SK-N-SH (cell line): Measurements from ENCODE around the gene PRKAB1. TPM values are rescaled to one million over a fixed set of nuclear protein-coding genes. Genes with fewer than 3 reads are reported as not detected.

Experiments
- CTCF ChIA-PET: fragments of 300-600, 350-600 bp; formaldehyde crosslinking; extraction: SDS; loops from one replicate; lab custom pipeline; 2021; lab: Yijun Ruan, JAX
- POLR2A ChIA-PET: fragments of 350-600 bp; sonication (Branson Sonifier 250); formaldehyde crosslinking; extraction: SDS; loops from one replicate; lab custom pipeline; 2020; ENCODE audit warnings: antibody characterized with exemption, inconsistent platforms; lab: Yijun Ruan, JAX
- DNase-seq: peaks from one replicate; pipeline ENCODE4 v3.0.0; 2012
- H2AFZ ChIP-seq: fragments of 200-600 bp; sonication (generic); 2 replicates; pipeline ENCODE4 v1.8.1; 2016; ENCODE audit warnings: antibody characterized with exemption, mild to moderate bottlenecking, low read depth
- H3F3A ChIP-seq: fragments of 200-600 bp; sonication (generic); replicated peaks from 2 replicates; pipeline ENCODE3; 2016; ENCODE audit warnings: antibody characterized with exemption, mild to moderate bottlenecking; ENCODE audit not compliant: insufficient read depth
- H3K27ac ChIP-seq, 2 experiments: fragments of 200-500 bp in 1 of 2; fragments of 200-600 bp in 1 of 2; sonication (Bioruptor generic) in 1 of 2; sonication (generic), shearing (Covaris generic) in 1 of 2; 2 replicates each; pipeline versions ENCODE4 v1.5.1 to v1.6.1; 2014 to 2016; ENCODE audit warnings: low read depth in 2 of 2, inconsistent platforms in 1 of 2, low read length in 1 of 2, mild to moderate bottlenecking in 1 of 2, mixed read lengths in 1 of 2
- H3K27me3 ChIP-seq: fragments of 200-600 bp; sonication (generic), shearing (Covaris generic); 2 replicates; pipeline ENCODE4 v1.6.1; 2016; ENCODE audit warnings: mixed run types; ENCODE audit not compliant: insufficient read depth
- H3K36me3 ChIP-seq, 2 experiments: fragments of 200-500 bp in 1 of 2; fragments of 200-600 bp in 1 of 2; sonication (Bioruptor generic) in 1 of 2; sonication (generic) in 1 of 2; replicated peaks in 1 of 2; 2 replicates each; pipeline versions ENCODE3 to v1.5.1; 2014 to 2016; ENCODE audit warnings: low read length in 1 of 2, mild to moderate bottlenecking in 1 of 2; ENCODE audit not compliant: insufficient read depth in 2 of 2, control insufficient read depth in 1 of 2
- H3K4me1 ChIP-seq, 2 experiments: fragments of 200-500 bp in 1 of 2; fragments of 200-600 bp in 1 of 2; sonication (Bioruptor generic) in 1 of 2; sonication (generic), shearing (Covaris generic) in 1 of 2; 2 replicates each; pipeline versions ENCODE4 v1.5.1 to v1.6.1; 2014 to 2016; ENCODE audit warnings: low read depth in 1 of 2, low read length in 1 of 2, mixed run types in 1 of 2; ENCODE audit not compliant: insufficient read depth in 2 of 2, control insufficient read depth in 1 of 2
- H3K4me2 ChIP-seq: fragments of 200-600 bp; sonication (generic), shearing (Covaris generic); 2 replicates; pipeline ENCODE4 v1.6.1; 2017; ENCODE audit warnings: mixed run types
- H3K4me3 ChIP-seq, 2 experiments: fragments of 200-500 bp in 1 of 2; fragments of 200-600 bp in 1 of 2; sonication (Bioruptor generic) in 1 of 2; sonication (generic), shearing (Covaris generic) in 1 of 2; 2 replicates each; pipeline versions ENCODE4 v1.5.1 to v1.8.1; 2014 to 2016; ENCODE audit warnings: low read depth in 2 of 2, inconsistent platforms in 1 of 2, low read length in 1 of 2, mild to moderate bottlenecking in 1 of 2, mixed read lengths in 1 of 2, moderate library complexity in 1 of 2
- H3K79me2 ChIP-seq: fragments of 200-600 bp; sonication (generic); 2 replicates; pipeline ENCODE4 v1.8.1; 2017; ENCODE audit warnings: mild to moderate bottlenecking; ENCODE audit not compliant: insufficient read depth
- H3K9ac ChIP-seq: fragments of 200-600 bp; sonication (generic); 2 replicates; pipeline ENCODE4 v1.6.1; 2017; ENCODE audit warnings: mixed run types
- H3K9me2 ChIP-seq: fragments of 200-600 bp; sonication (generic); 2 replicates; pipeline ENCODE4 v1.6.1; 2017; ENCODE audit warnings: mixed run types
- H3K9me3 ChIP-seq: fragments of 200-600 bp; sonication (generic); 2 replicates; pipeline ENCODE4 v1.6.1; 2017; ENCODE audit warnings: mixed run types, mild to moderate bottlenecking, moderate library complexity
- H4K20me1 ChIP-seq: fragments of 200-600 bp; sonication (generic); 2 replicates; pipeline ENCODE4 v1.6.1; 2017; ENCODE audit warnings: mild to moderate bottlenecking, mixed run types; ENCODE audit not compliant: insufficient read depth
- EZH2phosphoT487 ChIP-seq: fragments of 200-600 bp; sonication (generic); IDR thresholded peaks from 2 replicates; pipeline ENCODE4 v1.6.1; 2017; ENCODE audit warnings: low read depth, mixed run types, mild to moderate bottlenecking, antibody characterized with exemption, moderate library complexity, borderline replicate concordance
- GABPA ChIP-seq: IDR thresholded peaks from 2 replicates; pipeline ENCODE4 v1.4.0; 2012; ENCODE audit warnings: low read depth, mild to moderate bottlenecking
- GATA2 ChIP-seq: sonication (generic); formaldehyde crosslinking; IDR thresholded peaks from 2 replicates; pipeline ENCODE4 v1.5.0; 2020; ENCODE audit warnings: mild to moderate bottlenecking, missing genetic modification reagents
- MEF2A ChIP-seq: IDR thresholded peaks from 2 replicates; pipeline ENCODE4 v1.4.0; 2012; ENCODE audit warnings: low read depth, borderline replicate concordance
- MXI1 ChIP-seq: IDR thresholded peaks from 2 replicates; pipeline ENCODE4 v1.6.1; 2012; ENCODE audit warnings: mild to moderate bottlenecking, low read depth, low read length, improper control_type of control experiment
- NRF1 ChIP-seq: IDR thresholded peaks from 2 replicates; pipeline ENCODE4 v1.6.1; 2012; ENCODE audit warnings: low read depth, mild to moderate bottlenecking, low read length
- RAD21 ChIP-seq: IDR thresholded peaks from 2 replicates; pipeline ENCODE4 v1.6.1; 2012; ENCODE audit warnings: mild to moderate bottlenecking, low read length
- RXRA ChIP-seq: IDR thresholded peaks from 2 replicates; pipeline ENCODE4 v1.4.0; 2012; ENCODE audit warnings: low read depth, mild to moderate bottlenecking, borderline replicate concordance
- SMC3 ChIP-seq: IDR thresholded peaks from 2 replicates; pipeline ENCODE4 v1.6.1; 2012; ENCODE audit warnings: low read depth, low read length, improper control_type of control experiment
- TCF12 ChIP-seq: IDR thresholded peaks from 2 replicates; pipeline ENCODE4 v1.4.0; 2012
- YY1 ChIP-seq: IDR thresholded peaks from 2 replicates; pipeline ENCODE4 v1.4.0; 2012; ENCODE audit warnings: low read depth, mild to moderate bottlenecking
- WGBS: methylation state at CpG from one replicate; pipeline ENCODE4 v1.1.6; 2017; ENCODE audit warnings: low lambda C conversion rate; 5-methylcytosine and 5-hydroxymethylcytosine counted together
- polyA plus RNA-seq, 3 experiments: library from polyadenylated mRNA; depleted of rRNA; stranded (reverse); fragments of >200 nt; gene quantifications; 2 replicates each; pipeline ENCODE4 v1.2.3, GENCODE V29; 2012
- TF ChIP-seq, protein P1 (sequence below): IDR thresholded peaks from 2 replicates; pipeline ENCODE4 v1.4.0; 2012; ENCODE audit warnings: low read depth, borderline replicate concordance
- TF ChIP-seq, protein P2 (sequence below): IDR thresholded peaks from 2 replicates; pipeline ENCODE4 v1.6.1; 2012; ENCODE audit warnings: mild to moderate bottlenecking, low read depth, low read length, moderate library complexity
- TF ChIP-seq, protein P3 (sequence below): IDR thresholded peaks from 2 replicates; pipeline ENCODE4; 2012
- TF ChIP-seq, protein P4 (sequence below): fragments of 150-350 bp; IDR thresholded peaks from 2 replicates; pipeline ENCODE4 v1.6.1; 2016; ENCODE audit warnings: mild to moderate bottlenecking, low read depth, low read length
- TF ChIP-seq, protein P5 (sequence below): IDR thresholded peaks from 2 replicates; pipeline ENCODE4 v1.4.0; 2012; ENCODE audit warnings: low read depth

Gene PRKAB1
- polyA plus RNA-seq, 1 of the 3 experiments (the other 2 are of a cell fraction): 28.9 TPM

DNA sequence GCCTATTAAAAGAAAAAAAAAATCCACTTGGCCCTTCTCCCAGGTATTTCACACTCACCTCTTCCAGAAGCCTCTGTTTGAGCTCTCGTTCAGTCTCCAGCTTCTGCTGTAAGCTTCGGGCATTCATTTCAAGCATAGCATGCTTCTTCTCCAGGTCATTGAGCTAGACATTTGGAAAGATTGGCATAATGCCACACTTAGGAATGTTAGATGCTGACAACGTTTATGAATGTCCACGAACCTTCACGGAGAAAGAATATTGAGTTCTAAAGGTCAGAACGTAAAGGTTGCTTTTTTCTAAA is 60.5 kb downstream of the PRKAB1 start:
- Histone ChIP-seq H3K4me2 (no peak overlapping the region), H4K20me1 (no peaks in the 10 kb centered on the region), H3K4me3 (no peak overlapping the region), H3K27me3 (no peaks in the 10 kb centered on the region)
- DNase-seq: no peak
- TF ChIP-seq, protein P1, sequence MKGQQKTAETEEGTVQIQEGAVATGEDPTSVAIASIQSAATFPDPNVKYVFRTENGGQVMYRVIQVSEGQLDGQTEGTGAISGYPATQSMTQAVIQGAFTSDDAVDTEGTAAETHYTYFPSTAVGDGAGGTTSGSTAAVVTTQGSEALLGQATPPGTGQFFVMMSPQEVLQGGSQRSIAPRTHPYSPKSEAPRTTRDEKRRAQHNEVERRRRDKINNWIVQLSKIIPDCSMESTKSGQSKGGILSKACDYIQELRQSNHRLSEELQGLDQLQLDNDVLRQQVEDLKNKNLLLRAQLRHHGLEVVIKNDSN: no peak
- TF ChIP-seq, protein P2, sequence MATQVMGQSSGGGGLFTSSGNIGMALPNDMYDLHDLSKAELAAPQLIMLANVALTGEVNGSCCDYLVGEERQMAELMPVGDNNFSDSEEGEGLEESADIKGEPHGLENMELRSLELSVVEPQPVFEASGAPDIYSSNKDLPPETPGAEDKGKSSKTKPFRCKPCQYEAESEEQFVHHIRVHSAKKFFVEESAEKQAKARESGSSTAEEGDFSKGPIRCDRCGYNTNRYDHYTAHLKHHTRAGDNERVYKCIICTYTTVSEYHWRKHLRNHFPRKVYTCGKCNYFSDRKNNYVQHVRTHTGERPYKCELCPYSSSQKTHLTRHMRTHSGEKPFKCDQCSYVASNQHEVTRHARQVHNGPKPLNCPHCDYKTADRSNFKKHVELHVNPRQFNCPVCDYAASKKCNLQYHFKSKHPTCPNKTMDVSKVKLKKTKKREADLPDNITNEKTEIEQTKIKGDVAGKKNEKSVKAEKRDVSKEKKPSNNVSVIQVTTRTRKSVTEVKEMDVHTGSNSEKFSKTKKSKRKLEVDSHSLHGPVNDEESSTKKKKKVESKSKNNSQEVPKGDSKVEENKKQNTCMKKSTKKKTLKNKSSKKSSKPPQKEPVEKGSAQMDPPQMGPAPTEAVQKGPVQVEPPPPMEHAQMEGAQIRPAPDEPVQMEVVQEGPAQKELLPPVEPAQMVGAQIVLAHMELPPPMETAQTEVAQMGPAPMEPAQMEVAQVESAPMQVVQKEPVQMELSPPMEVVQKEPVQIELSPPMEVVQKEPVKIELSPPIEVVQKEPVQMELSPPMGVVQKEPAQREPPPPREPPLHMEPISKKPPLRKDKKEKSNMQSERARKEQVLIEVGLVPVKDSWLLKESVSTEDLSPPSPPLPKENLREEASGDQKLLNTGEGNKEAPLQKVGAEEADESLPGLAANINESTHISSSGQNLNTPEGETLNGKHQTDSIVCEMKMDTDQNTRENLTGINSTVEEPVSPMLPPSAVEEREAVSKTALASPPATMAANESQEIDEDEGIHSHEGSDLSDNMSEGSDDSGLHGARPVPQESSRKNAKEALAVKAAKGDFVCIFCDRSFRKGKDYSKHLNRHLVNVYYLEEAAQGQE: no peak
- no peak for TF ChIP-seq SMC3
- no peak for TF ChIP-seq YY1
- no peak for TF ChIP-seq GABPA
- TF ChIP-seq GATA2 (CRISPR knock-in tag): no peak
- TF ChIP-seq RAD21: no peak
- TF ChIP-seq NRF1: no peak
- no peak for TF ChIP-seq EZH2phosphoT487
- TF ChIP-seq, protein P3, sequence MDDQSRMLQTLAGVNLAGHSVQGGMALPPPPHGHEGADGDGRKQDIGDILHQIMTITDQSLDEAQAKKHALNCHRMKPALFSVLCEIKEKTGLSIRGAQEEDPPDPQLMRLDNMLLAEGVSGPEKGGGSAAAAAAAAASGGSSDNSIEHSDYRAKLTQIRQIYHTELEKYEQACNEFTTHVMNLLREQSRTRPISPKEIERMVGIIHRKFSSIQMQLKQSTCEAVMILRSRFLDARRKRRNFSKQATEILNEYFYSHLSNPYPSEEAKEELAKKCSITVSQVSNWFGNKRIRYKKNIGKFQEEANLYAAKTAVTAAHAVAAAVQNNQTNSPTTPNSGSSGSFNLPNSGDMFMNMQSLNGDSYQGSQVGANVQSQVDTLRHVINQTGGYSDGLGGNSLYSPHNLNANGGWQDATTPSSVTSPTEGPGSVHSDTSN: no peak
- TF ChIP-seq, protein P4, sequence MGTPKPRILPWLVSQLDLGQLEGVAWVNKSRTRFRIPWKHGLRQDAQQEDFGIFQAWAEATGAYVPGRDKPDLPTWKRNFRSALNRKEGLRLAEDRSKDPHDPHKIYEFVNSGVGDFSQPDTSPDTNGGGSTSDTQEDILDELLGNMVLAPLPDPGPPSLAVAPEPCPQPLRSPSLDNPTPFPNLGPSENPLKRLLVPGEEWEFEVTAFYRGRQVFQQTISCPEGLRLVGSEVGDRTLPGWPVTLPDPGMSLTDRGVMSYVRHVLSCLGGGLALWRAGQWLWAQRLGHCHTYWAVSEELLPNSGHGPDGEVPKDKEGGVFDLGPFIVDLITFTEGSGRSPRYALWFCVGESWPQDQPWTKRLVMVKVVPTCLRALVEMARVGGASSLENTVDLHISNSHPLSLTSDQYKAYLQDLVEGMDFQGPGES: no peak
- no peak for TF ChIP-seq RXRA
- TF ChIP-seq MXI1: no peak
- TF ChIP-seq, protein P5, sequence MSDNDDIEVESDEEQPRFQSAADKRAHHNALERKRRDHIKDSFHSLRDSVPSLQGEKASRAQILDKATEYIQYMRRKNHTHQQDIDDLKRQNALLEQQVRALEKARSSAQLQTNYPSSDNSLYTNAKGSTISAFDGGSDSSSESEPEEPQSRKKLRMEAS: no peak
- no peak for TF ChIP-seq MEF2A
- TF ChIP-seq TCF12: no peak
- TF ChIP-seq, all 33 proteins: peak for 0
- H3F3A ChIP-seq: no peaks in the 10 kb centered on the region
- H3K9me3 ChIP-seq: no peaks in the 10 kb centered on the region
- H2AFZ ChIP-seq: no peak overlapping the region
- WGBS: 89% methylated on average over 6 of the region's 6 CpGs
- H3K9ac ChIP-seq: no peak overlapping the region
- no peaks in the 10 kb centered on the region for H3K79me2 ChIP-seq
- H3K9me2 ChIP-seq: no peaks in the 10 kb centered on the region
- no peak overlapping the region for H3K27ac ChIP-seq
- CTCF ChIA-PET: interaction anchor here (1.3 kb wide), 1 partner anchor 33 kb away, joined by 4 read pairs; no protein-coding TSS in a partner anchor
- POLR2A ChIA-PET: no interaction called here
- H3K36me3 ChIP-seq: peaks cover 0 to 13% of the 10 kb centered on the region in 2 experiments
- no peaks in the 10 kb centered on the region for H3K4me1 ChIP-seq
